Measurements from ENCODE around the gene MYCBP2. TPM values are rescaled to one million over a fixed set of nuclear protein-coding genes. Genes with fewer than 3 reads are reported as not detected.

MYCBP2 gene
- total and polyA plus RNA-seq, 2 experiments from 2014 or later = 23.3 to 63.3 TPM

DNA sequence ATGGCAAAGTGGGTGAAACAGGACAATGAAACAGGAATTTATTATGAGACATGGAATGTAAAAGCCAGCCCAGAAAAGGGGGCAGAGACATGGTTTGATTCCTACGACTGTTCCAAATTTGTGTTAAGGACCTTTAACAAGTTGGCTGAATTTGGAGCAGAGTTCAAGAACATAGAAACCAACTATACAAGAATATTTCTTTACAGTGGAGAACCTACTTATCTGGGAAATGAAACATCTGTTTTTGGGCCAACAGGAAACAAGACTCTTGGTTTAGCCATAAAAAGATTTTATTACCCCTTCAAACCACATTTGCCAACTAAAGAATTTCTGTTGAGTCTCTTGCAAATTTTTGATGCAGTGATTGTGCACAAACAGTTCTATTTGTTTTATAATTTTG lies 326.4 kb downstream of the MYCBP2 start:
- Histone ChIP-seq H3K9me2 (replicated peaks; ENCODE audit: insufficient read depth) (no peaks in the 10 kb centered on the region), H3K36me3 (replicated peaks; ENCODE audit: insufficient read depth, low read depth) (no peaks in the 10 kb centered on the region), H3K27me3 (no peaks in the 10 kb centered on the region), H3K4me3 (no peak overlapping the region), H3K4me2 (no peak overlapping the region), H2AFZ (no peak overlapping the region), H4K20me1 (ENCODE audit: insufficient read depth, poor library complexity, severe bottlenecking) (no peaks in the 10 kb centered on the region), H3K4me1 (ENCODE audit: insufficient read depth) (peaks cover 10% of the 10 kb centered on the region), H3K79me2 (peaks cover 4% of the 10 kb centered on the region), H3K27ac (peak overlapping the region; percentile 10), H3K9me3 (ENCODE audit: low read depth) (no peaks in the 10 kb centered on the region)
- no peak for DNase-seq (ENCODE audit: low spot score)
- 54% methylated on average over 1 of the region's 1 CpG for WGBS (ENCODE audit: low lambda C conversion rate, missing lambda C conversion rate)
- TF ChIP-seq EZH2phosphoT487 (IDR thresholded peaks at IDR 0.05; ENCODE audit: low read depth, severe bottlenecking, unreplicated experiment) (no peak), EZH2 (IDR thresholded peaks at IDR 0.05; ENCODE audit: borderline replicate concordance) (no peak)
- TF ChIP-seq, protein P1, sequence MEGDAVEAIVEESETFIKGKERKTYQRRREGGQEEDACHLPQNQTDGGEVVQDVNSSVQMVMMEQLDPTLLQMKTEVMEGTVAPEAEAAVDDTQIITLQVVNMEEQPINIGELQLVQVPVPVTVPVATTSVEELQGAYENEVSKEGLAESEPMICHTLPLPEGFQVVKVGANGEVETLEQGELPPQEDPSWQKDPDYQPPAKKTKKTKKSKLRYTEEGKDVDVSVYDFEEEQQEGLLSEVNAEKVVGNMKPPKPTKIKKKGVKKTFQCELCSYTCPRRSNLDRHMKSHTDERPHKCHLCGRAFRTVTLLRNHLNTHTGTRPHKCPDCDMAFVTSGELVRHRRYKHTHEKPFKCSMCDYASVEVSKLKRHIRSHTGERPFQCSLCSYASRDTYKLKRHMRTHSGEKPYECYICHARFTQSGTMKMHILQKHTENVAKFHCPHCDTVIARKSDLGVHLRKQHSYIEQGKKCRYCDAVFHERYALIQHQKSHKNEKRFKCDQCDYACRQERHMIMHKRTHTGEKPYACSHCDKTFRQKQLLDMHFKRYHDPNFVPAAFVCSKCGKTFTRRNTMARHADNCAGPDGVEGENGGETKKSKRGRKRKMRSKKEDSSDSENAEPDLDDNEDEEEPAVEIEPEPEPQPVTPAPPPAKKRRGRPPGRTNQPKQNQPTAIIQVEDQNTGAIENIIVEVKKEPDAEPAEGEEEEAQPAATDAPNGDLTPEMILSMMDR (IDR thresholded peaks at IDR 0.05; ENCODE audit: poor library complexity) = no peak

Other genes with a start within 250 kb of the MYCBP2 start
- gene SCEL, start 208.6 kb upstream of the MYCBP2 start, total RNA-seq = 3.3 and 5.4 TPM in 2 replicates
- 2.4 and 5.8 TPM in 2 replicates for gene SCEL, start 208.6 kb upstream of the MYCBP2 start, polyA plus RNA-seq

All from hepatocyte (in vitro differentiated cells).